ENCODE measurements around the gene FUOM. TPM values are rescaled to one million over a fixed set of nuclear protein-coding genes. Genes with fewer than 3 reads are reported as not detected.
A peak's percentile ranks its signal among the peaks of the same experiment; 100 is the strongest.

Gene FUOM
- polyA plus RNA-seq, 3 donors, result 29.8 to 56.8 (median 39.0) TPM

DNA sequence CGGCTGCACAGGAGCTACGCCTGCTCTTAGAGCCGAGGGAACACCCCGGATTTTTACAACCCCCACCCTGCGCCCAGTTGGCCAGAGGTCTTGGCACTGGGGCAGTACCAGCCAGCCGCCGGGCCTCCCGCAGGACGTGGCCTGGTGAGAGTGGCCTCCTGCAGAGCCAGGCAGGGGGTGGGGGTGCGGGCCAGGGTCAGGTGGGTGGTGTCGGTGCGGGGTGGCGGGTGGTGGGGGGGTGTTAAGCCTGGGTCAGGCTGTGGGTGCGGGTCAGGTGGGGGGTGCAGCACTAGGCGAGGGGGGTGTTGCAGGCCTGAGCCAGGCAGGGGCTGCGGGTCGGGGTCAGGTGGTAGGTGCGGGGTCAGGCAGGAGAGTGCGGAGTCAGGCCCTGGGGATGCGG lies 14.7 kb upstream of the FUOM start:
- Histone ChIP-seq H3K4me2 (replicated peaks; ENCODE audit: extremely low read depth, low read length, poor library complexity, severe bottlenecking) (peak overlapping the region; percentile 74), H3K27ac (ENCODE audit: low read depth in 1 of 2, low read length in 2 of 2) (no peak overlapping the region), H3K36me3 (replicated peaks in 1 of 2; ENCODE audit: control insufficient read depth in 1 of 2, insufficient read depth in 2 of 2, low read length in 2 of 2) (peaks cover 26 to 31% of the 10 kb centered on the region in 2 donors), H3K27me3 (ENCODE audit: control insufficient read depth in 2 of 2, insufficient read depth in 2 of 2, low read length in 2 of 2) (peaks cover 0 to 2% of the 10 kb centered on the region in 2 donors), H2AFZ (ENCODE audit: insufficient read depth, low read depth, low read length, poor library complexity, severe bottlenecking) (no peak overlapping the region), H3K4me1 (ENCODE audit: control insufficient read depth in 1 of 2, insufficient read depth in 2 of 2, low read length in 2 of 2) (peaks cover 16 to 19% of the 10 kb centered on the region in 2 donors), H3K9me3 (replicated peaks in 1 of 2; ENCODE audit: control insufficient read depth in 1 of 2, insufficient read depth in 1 of 2, low read length in 2 of 2) (no peaks in the 10 kb centered on the region), H3K4me3 (replicated peaks in 1 of 3; ENCODE audit: low read depth in 2 of 3, low read length in 3 of 3) (peak overlapping the region in 2 of 3 experiments; percentile 53 to 80), H4K20me1 (ENCODE audit: insufficient read depth, low read length) (no peaks in the 10 kb centered on the region), H3K79me2 (ENCODE audit: insufficient read depth, low read length) (peaks cover 5% of the 10 kb centered on the region), H3K9ac (ENCODE audit: insufficient read depth, low read length, poor library complexity, severe bottlenecking) (peak overlapping the region; percentile 32)
- no peak for DNase-seq
- Mint-ChIP-seq H3K4me3 (peak overlapping the region; percentile 46 to 47), H3K27ac (no peak overlapping the region), H3K36me3 (peaks cover 27 to 38% of the 10 kb centered on the region in 2 donors), H3K4me1 (peaks cover 14% of the 10 kb centered on the region), H3K9me3 (no peaks in the 10 kb centered on the region), H3K27me3 (ENCODE audit: low read depth in 3 of 3) (peaks cover 0 to 9% (median 7%) of the 10 kb centered on the region in 3 donors)
- intact Hi-C loops (cut with micrococcal nuclease), result loop anchor here in 1 of 2 donors (10.0 kb wide), 1 partner anchor 1068 kb away; the partner anchor contains the start of gene STK32C
- 81% methylated on average over 5 of the region's 20 CpGs for WGBS (ENCODE audit: insufficient coverage)
- TF ChIP-seq, protein P1, sequence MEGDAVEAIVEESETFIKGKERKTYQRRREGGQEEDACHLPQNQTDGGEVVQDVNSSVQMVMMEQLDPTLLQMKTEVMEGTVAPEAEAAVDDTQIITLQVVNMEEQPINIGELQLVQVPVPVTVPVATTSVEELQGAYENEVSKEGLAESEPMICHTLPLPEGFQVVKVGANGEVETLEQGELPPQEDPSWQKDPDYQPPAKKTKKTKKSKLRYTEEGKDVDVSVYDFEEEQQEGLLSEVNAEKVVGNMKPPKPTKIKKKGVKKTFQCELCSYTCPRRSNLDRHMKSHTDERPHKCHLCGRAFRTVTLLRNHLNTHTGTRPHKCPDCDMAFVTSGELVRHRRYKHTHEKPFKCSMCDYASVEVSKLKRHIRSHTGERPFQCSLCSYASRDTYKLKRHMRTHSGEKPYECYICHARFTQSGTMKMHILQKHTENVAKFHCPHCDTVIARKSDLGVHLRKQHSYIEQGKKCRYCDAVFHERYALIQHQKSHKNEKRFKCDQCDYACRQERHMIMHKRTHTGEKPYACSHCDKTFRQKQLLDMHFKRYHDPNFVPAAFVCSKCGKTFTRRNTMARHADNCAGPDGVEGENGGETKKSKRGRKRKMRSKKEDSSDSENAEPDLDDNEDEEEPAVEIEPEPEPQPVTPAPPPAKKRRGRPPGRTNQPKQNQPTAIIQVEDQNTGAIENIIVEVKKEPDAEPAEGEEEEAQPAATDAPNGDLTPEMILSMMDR (IDR thresholded peaks at IDR 0.05), result no peak

DNA sequence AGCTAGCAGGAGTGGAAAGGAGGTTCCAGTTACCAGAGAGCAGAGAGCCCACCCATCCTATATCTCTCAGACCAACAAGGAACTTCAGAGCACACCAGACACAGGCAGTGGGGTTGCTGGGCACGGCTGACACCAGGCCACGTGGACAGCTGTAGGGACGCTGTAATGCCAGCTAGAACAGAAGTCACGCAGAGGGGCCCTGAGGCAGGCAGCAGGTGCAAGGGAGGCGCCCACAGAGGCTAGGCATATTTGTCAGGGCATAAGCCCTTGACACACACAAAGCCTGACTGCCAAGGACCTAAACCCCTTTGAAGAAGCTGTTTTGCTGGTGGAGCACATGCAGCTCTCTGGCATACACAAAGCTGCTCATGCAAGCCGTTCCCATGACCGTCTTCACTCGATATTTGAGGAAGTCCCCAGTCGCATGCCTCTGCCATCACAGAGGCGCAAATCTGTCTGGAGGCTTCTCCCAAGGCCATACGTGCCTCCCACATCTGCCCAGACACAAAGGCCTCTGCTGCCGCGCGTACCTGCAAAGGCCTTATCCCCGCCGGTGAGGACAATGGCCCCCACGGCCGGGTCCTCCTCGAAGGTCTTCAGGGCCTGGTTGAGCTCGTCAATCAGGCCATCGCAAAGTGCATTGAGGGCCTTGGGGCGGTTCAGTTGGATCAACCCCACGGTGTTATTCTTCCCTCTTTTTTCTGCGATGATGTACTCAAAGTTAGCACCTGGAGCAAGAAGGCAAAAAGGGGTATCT lies 12.4 kb upstream of the FUOM start:
- Histone ChIP-seq H3K4me3 (replicated peaks in 1 of 3; ENCODE audit: low read depth in 2 of 3, low read length in 3 of 3) (no peak overlapping the region), H3K9me3 (replicated peaks in 1 of 2; ENCODE audit: control insufficient read depth in 1 of 2, insufficient read depth in 1 of 2, low read length in 2 of 2) (no peaks in the 10 kb centered on the region), H3K79me2 (ENCODE audit: insufficient read depth, low read length) (peaks cover 5% of the 10 kb centered on the region), H3K27ac (ENCODE audit: low read depth in 1 of 2, low read length in 2 of 2) (no peak overlapping the region), H3K27me3 (ENCODE audit: control insufficient read depth in 2 of 2, insufficient read depth in 2 of 2, low read length in 2 of 2) (no peaks in the 10 kb centered on the region), H4K20me1 (ENCODE audit: insufficient read depth, low read length) (no peaks in the 10 kb centered on the region), H3K4me2 (replicated peaks; ENCODE audit: extremely low read depth, low read length, poor library complexity, severe bottlenecking) (no peak overlapping the region), H3K9ac (ENCODE audit: insufficient read depth, low read length, poor library complexity, severe bottlenecking) (no peak overlapping the region), H3K36me3 (replicated peaks in 1 of 2; ENCODE audit: control insufficient read depth in 1 of 2, insufficient read depth in 2 of 2, low read length in 2 of 2) (peaks cover 45 to 50% of the 10 kb centered on the region in 2 donors), H2AFZ (ENCODE audit: insufficient read depth, low read depth, low read length, poor library complexity, severe bottlenecking) (no peak overlapping the region), H3K4me1 (ENCODE audit: control insufficient read depth in 1 of 2, insufficient read depth in 2 of 2, low read length in 2 of 2) (peaks cover 14 to 17% of the 10 kb centered on the region in 2 donors)
- Mint-ChIP-seq H3K27me3 (ENCODE audit: low read depth in 3 of 3) (peaks cover 0 to 2% (median 0%) of the 10 kb centered on the region in 3 donors), H3K36me3 (peaks cover 42 to 56% of the 10 kb centered on the region in 2 donors), H3K4me1 (peaks cover 14% of the 10 kb centered on the region), H3K27ac (no peak overlapping the region), H3K9me3 (no peaks in the 10 kb centered on the region), H3K4me3 (no peak overlapping the region)
- intact Hi-C loops (cut with micrococcal nuclease), result loop anchor here in 1 of 2 donors (10.0 kb wide), 1 partner anchor 1065 kb away; the partner anchor contains the start of gene STK32C
- WGBS (ENCODE audit: insufficient coverage), result 92% methylated on average over 23 of the region's 24 CpGs
- no peak for DNase-seq
- TF ChIP-seq, protein P1 (IDR thresholded peaks at IDR 0.05), result no peak
